OCI-LY3 (cell line): Measurements from ENCODE around the gene BABAM2.

Experiments used
- H2AFZ ChIP-seq: fragments of 200-600, 300-600 bp; shearing (Covaris generic); 2 replicates; pipeline ENCODE4 v1.6.0; 2014; ENCODE audit warnings: antibody characterized with exemption, low read depth, low read length
- H3K27ac ChIP-seq: fragments of 200-600, 300-600 bp; sonication (generic); 2 replicates; pipeline ENCODE4 v1.5.1; 2014; ENCODE audit warnings: mild to moderate bottlenecking, low read length, moderate library complexity, mixed read lengths
- H3K27me3 ChIP-seq: fragments of 200-600, 300-600 bp; sonication (generic); 2 replicates; pipeline ENCODE4 v1.6.1; 2014; ENCODE audit warnings: low read depth, low read length, mixed read lengths
- H3K36me3 ChIP-seq: fragments of 200-600, 300-600 bp; sonication (generic); replicated peaks from 2 replicates; pipeline ENCODE3; 2014; ENCODE audit warnings: low read depth, low read length, mixed read lengths
- H3K4me1 ChIP-seq: fragments of 300-600, 200-600 bp; sonication (generic); 2 replicates; pipeline ENCODE4 v1.6.1; 2014; ENCODE audit warnings: low read length, mixed read lengths
- H3K4me2 ChIP-seq: fragments of 200-600, 300-600 bp; sonication (generic); 2 replicates; pipeline ENCODE4 v1.6.1; 2014; ENCODE audit warnings: low read length, mixed read lengths
- H3K4me3 ChIP-seq: fragments of 300-600, 200-600 bp; sonication (generic); 2 replicates; pipeline ENCODE4 v1.5.1; 2014; ENCODE audit warnings: antibody characterized with exemption, mild to moderate bottlenecking, low read length, moderate library complexity
- H3K79me2 ChIP-seq: fragments of 300-600, 200-600 bp; shearing (Covaris generic); 2 replicates; pipeline ENCODE4 v1.6.1; 2014; ENCODE audit warnings: mild to moderate bottlenecking, low read length, mixed read lengths
- H3K9ac ChIP-seq: fragments of 300-600, 200-600 bp; shearing (Covaris generic); 2 replicates; pipeline ENCODE4 v1.6.0; 2014; ENCODE audit warnings: mild to moderate bottlenecking, low read length, moderate library complexity
- H3K9me3 ChIP-seq: fragments of 200-600, 300-600 bp; shearing (Covaris generic); 2 replicates; pipeline ENCODE4 v1.6.1; 2014; ENCODE audit warnings: low read length, mixed read lengths; ENCODE audit not compliant: insufficient read depth
- H4K20me1 ChIP-seq: fragments of 200-600, 300-600 bp; sonication (generic); 2 replicates; pipeline ENCODE4 v1.6.1; 2016; ENCODE audit warnings: low read length, mixed read lengths; ENCODE audit not compliant: insufficient read depth
- CTCF ChIP-seq: fragments of 200-600, 300-600 bp; sonication (generic); IDR thresholded peaks from 2 replicates; pipeline ENCODE4 v1.5.1; 2014; ENCODE audit warnings: antibody characterized with exemption, low read length, low read depth
- EZH2phosphoT487 ChIP-seq: fragments of 200-600 bp; shearing (Covaris generic); IDR thresholded peaks from 2 replicates; pipeline ENCODE4 v1.6.1; 2018; ENCODE audit warnings: antibody characterized with exemption, mixed run types, low read depth

Gene BABAM2

GRCh38 chr2:28297531-28297930 is 407.0 kb downstream of the BABAM2 start:
- H3K27ac ChIP-seq = no peak overlapping the region
- no peaks in the 10 kb centered on the region for H3K36me3 ChIP-seq
- H3K9ac ChIP-seq = no peak overlapping the region
- TF ChIP-seq CTCF (no peak), EZH2phosphoT487 (no peak)
- no peaks in the 10 kb centered on the region for H3K79me2 ChIP-seq
- no peak overlapping the region for H3K4me2 ChIP-seq
- H3K4me1 ChIP-seq = no peaks in the 10 kb centered on the region
- no peak overlapping the region for H2AFZ ChIP-seq
- no peaks in the 10 kb centered on the region for H3K27me3 ChIP-seq
- H3K9me3 ChIP-seq = no peaks in the 10 kb centered on the region
- no peaks in the 10 kb centered on the region for H4K20me1 ChIP-seq
- H3K4me3 ChIP-seq = no peak overlapping the region

GRCh38 chr2:28298406-28298805 is 407.9 kb downstream of the BABAM2 start:
- Histone ChIP-seq H3K27me3 (no peaks in the 10 kb centered on the region), H3K9ac (no peak overlapping the region), H4K20me1 (no peaks in the 10 kb centered on the region), H3K79me2 (no peaks in the 10 kb centered on the region), H3K4me1 (no peaks in the 10 kb centered on the region), H3K4me2 (no peak overlapping the region), H3K27ac (no peak overlapping the region), H3K36me3 (no peaks in the 10 kb centered on the region), H3K4me3 (no peak overlapping the region), H2AFZ (no peak overlapping the region), H3K9me3 (no peaks in the 10 kb centered on the region)
- TF ChIP-seq EZH2phosphoT487 (no peak), CTCF (no peak)

GRCh38 chr2:28300485-28301341 is 410.2 kb downstream of the BABAM2 start:
- Histone ChIP-seq H3K4me3 (no peak overlapping the region), H2AFZ (no peak overlapping the region)

More at GRCh38 chr2:28300485-28301341, 410.2 kb downstream of the BABAM2 start:
- H3K9me3 ChIP-seq = peaks cover 3% of the 10 kb centered on the region
- no peaks in the 10 kb centered on the region for H3K4me1 ChIP-seq
- TF ChIP-seq CTCF = no peak
- TF ChIP-seq EZH2phosphoT487 = no peak
- no peak overlapping the region for H3K4me2 ChIP-seq
- no peaks in the 10 kb centered on the region for H3K79me2 ChIP-seq
- no peak overlapping the region for H3K9ac ChIP-seq
- H4K20me1 ChIP-seq = no peaks in the 10 kb centered on the region
- H3K27me3 ChIP-seq = no peaks in the 10 kb centered on the region
- no peak overlapping the region for H3K27ac ChIP-seq
- H3K36me3 ChIP-seq = peaks cover 6% of the 10 kb centered on the region
